HG03575 (cell line): ENCODE results near the gene APP.

Source experiments
- ATAC-seq: cut with Tn5 transposase; IDR thresholded peaks from one replicate; pipeline ENCODE4 v1.9.1; 2021; ENCODE audit not compliant: unreplicated experiment, insufficient number of reproducible peaks, low FRiP score; ENCODE audit errors: extremely low read depth

Gene APP

DNA sequence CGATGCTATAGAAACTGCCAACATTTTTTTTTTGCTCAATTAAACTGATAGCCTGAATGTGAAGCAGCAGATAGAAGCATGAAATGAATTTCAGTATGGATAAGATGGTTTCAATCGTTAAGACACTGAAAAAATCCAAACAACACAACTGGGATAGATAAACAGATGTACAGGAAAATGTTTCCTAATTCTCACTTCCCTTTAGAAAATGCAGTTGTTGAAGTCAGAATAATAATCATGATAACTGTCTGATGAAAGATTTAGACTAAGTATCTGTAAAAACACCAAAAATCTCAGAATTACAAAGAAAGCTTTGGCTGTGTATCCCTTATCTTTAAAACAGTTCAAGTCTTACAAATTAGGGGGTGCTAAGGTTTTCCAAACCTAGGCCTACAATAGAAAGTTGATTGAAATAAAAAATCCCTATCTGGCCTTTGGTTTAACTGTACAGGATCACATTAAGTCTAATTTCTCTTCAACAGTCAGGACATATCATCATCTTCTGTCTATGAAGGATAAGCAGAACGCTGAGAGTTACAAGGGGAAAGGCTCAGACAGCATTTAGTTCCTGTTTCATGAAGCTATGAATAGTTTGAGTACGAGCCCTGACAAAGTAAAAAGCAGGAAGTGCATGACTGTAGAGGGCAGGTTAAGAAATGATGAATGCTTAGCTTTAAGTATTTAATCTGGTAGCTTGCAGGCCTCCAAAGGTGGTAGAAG is 203.2 kb downstream of the APP start:
- ATAC-seq = peak; percentile 96

DNA sequence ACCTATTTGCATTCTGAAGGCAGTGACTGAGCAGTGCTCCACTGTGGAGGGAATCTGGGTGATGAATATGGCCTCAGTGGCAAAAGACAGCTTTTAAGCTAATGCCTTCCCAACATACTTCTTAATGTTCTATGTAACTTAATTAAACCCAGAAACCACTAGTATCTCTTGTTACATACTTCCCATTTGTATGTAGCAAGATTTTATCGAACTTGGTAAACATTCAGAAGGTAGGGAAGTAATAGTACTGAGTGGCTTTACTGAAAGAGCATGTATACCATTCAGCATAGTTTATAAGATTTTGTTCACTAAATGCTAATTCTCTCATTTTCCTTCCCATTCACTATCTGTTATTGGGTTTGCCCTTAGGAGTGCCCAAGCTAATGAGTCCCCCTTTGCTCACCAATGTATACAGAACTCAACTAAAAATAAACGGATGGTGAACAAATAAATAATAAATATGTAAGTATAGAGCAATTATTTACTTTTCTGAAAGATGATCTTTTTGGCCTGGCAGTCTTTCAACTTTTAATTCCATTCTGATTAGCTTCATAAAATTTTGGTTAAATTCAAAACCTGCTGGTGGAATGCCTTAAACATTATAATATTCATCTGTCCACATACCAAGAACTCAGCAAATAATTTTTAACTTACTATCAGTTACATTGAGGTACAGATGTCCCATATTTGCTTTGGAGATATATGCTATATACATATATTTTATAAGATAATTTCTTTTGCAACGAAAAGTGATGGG is 204.4 kb downstream of the APP start:
- no peak for ATAC-seq

DNA sequence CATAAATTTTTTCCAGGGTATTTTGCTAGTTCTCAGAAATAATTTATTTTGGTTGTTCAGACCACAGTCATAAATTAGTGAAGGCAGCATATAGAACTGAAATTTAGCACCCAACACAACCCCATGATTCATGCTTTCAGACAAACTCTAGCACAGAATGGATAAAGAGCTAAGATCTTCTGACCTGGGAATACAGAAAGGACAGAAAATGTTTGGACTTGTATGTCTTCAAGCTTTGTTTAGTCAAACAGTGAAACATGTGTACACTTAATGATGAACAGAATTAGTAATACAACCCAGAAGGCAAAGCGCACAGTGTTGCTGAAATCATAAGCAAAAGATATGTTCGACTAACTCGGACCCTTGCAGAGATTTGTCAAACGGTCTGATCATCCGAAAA is 205.6 kb downstream of the APP start:
- ATAC-seq = no peak

DNA sequence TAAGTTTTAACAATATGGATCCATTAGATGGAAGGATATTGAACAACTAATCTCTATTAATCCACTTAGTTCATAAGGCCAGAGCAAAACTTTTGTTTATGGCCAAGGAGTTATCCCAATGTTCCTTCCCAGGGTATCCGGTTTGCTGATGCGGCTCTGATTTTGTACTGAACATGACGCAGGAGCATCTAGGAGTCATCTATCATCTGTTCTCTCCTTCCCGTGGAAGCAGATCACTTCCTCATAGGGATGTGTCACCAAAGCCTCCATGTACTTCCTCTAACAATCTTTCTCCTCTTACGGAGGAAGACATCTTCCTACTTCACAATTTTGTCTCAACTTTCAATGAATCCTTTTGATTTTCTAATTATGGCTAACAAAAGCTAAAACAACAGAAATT is 206.6 kb downstream of the APP start:
- ATAC-seq = no peak

DNA sequence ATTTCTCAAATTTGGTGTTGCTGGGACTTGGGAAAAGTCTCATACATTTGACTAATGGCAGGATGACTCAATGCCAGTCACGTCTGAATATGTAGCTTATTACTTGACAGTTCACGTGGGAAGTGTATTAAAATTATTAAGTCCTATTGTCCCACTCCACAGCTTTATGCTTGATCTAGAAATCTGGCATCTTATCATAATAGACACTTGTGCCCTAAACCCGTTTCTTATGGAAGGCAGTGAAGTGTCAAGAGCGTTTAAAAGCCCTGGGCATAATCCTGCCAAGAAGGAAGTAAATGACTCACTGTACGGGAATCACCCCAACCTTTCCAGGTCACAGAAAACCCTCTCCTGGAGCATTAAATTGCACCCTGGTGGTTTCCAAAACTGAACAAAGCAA is 207.4 kb downstream of the APP start:
- ATAC-seq = no peak

DNA sequence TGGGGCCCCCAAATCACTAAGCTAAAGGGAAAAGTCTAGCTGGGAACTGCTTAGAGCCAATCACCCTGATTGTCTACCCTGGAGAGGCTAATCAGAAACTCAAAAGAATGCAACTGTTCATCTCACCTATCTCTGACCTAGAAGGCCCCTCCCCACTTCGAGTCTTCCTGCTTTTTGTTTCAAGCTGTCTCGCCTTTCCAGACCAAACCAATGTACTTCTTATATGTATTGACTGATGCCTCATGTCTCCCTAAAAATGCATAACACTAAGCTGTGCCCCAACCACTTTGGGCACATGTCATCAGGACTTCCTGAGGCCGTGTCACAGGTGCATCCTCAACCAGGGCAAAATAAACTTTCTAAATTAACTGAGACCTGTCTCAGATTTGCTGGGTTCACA is 209.5 kb downstream of the APP start:
- no peak for ATAC-seq

DNA sequence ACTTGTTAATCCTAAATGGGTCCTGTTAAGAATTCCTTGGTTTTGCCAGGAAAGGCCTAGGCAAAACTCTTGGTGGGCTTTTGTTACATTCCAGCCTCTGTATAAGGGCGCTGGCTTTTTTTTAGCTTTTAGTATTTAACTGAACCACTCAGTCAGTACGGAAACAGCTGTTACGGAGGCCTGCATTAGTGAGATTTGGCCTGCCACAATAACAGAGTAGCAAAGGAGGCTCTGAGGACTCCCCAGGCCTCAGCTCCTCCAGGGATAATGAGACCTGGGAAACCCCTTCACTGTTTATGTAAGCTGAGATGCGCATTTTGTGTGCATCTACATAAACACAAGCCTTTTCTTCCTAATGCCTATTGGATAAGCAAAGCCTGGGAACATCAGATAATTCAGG is 210.2 kb downstream of the APP start:
- ATAC-seq = no peak

DNA sequence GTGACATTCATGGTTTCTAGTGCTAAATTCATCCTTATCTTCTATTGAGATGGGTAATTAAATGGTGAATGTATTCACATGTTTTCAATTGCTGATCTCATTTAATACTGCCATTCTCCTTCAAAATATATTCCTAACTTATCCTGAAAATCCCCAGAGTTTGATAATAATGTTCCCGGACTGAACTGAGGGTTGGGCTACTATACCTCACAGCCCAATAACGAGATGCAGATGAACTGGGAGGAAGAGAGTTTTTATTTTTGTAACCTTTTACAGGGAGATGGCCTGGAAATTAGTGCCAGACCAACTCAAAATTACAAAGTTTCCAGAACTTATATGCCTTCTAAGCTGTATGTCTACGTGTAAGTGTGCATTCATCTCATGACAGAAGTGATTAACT is 210.8 kb downstream of the APP start:
- ATAC-seq = no peak

DNA sequence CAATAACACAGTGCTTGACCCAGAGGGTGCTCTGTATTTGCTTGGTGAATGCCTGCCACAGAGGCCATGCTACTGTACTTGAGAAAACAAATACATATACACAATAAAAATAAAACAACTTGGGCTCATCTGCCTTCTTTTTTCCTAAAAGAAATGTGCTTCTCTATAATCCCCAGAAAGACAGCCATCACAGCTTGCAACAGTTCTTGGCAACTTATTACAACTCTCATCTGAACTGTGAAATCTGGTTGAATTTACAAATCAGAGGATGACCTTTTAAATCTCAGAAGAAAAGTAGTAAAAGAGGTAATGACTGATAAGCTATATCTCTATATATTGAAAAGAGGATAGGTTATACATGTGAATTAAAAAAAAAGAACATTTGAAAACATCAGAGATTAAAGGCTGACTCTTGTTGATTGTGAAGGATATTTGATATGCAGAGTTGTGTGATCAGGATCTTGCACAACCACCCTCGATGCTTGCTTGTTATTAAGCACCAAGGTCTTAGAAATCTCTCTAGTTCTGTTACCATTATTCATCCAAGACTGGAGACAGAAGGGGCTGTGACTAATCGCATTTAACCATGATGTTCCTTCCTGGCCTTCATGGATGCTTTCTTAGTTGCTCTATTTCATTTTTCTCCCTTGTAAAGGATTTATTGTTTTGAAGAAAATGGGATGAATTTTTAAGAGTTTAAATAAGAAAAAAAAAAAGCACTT is 213.4 kb downstream of the APP start:
- no peak for ATAC-seq

DNA sequence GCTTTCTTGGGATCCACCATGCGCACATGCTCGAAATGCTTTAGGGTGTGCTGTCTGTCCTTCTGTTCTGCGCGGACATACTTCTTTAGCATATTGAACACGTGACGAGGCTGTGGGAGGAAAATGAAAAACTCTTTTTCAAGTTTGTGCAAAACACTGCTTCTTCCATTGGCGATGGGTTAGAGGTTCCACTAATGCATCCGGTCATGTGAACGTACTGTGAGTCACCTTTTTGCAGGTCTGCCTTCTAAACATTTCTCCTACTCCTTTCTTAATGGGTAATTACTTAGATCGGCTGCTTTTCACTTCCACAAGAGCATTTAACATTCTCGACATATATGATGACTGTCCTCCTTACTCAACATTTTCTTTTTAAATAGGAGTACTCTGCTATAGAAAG is 214.9 kb downstream of the APP start:
- no peak for ATAC-seq

DNA sequence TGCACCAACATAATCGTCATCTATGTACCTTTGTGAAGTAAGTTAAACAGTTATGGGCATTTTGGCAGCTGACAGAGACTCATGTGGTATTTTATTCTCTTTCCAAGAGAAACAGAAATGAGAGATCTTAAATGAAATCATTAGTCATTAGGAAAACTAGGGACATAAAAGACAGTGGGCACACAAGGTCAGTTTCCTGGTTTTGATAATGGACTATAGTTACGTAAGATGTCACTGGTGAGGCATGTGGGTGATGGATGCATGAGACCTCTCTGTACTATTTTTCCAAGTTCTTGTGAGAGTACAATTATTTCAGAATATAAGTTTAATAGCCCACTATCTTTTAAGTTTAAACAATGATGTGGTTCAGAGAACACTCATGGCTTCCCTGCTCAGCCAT is 216.9 kb downstream of the APP start:
- ATAC-seq = no peak

DNA sequence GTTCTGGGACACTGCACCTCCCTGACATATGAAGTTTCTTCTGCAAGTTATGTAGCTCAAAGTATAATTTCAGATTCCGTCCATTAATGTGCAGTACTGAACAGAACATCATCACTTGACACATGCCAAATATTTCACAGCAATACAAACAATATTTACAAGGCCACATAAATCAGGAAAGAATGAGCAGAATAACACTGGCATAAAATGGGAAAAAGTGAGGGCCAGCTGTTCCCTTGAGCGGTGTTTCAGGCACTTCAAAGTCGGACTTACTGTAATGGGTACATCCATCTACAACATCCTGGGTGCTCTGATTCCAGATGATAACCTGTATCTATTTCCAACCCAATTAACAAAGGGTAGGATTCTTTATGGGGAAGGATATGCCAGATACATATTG is 217.4 kb downstream of the APP start:
- ATAC-seq = no peak

DNA sequence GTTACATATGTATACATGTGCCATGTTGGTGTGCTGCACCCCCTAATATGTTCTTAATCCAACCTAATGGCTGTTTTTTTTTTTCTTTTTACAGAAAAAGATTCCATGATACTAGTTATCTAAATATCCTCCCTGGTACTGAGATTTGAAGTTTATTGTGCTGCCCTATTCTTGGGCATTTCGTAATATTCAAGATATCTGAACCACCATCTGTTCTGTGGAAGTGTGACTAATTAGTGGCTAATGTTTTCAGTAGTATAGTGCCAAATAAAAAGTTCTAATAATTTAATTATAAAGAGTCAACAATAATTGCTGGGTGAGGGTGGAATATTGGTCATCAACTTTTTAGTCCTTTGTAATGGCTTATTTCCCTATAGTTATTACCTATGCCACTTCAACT is 218.3 kb downstream of the APP start:
- no peak for ATAC-seq

DNA sequence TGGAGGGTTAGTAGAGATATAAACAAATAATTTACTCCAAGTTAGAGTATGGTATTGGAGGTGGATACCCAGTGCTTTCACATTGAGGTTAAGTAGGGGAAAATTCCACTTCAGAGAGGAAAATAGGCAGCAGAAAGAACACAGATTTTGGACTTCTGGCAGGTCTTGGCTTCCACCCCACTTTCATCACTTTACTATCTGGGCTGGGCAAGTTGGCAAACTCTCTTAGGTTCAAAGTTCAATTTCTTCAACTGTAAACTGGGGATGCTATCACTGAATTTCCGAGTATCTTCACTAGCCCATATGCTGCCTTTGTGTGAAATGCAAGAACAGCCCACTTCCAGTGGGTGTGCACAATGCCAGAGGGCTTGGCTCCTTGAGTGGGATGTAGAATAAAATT is 220.9 kb downstream of the APP start:
- ATAC-seq = no peak

DNA sequence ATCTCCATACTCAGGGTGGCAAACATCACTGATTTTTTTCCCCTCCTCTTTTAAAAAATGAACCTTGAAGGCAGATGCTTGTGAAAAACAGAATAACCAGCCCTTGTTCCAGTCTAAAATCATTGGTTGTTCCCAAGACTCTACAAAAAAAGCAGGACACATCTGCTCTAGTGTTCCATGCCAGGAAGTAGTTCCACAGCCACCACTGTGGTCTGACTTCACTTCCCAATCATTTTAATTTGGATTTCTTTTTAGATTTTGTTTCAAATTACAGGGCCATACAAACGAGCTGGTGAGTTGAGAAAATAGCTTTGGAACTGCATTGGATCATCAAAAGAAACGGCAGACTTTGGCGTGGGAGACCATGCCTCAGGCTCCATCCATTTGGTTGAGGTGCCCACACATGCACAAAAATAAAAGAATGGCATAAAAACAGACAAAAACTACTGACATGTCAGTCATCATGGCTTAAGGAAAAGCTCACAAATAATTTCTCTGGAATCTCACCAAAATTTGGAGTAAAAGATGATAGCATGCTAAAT is 225.8 kb downstream of the APP start:
- no peak for ATAC-seq

DNA sequence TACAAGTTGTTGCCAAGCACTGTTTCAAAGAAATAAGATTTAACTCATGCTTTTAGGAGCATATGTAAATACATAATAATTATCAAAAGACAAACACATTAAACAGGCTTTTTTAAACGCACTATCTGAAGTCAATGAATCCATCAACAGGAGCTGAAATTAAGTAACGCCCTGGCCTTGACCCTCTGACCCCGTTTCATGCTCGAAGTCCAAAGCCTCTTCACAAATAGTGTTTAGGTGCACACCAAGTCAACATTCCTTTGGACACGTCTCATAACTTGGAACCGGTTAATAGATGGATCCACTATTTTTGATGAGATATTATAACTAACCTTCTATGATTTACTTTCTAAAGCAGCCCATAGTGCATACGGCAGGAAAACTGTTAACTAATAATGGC is 226.5 kb downstream of the APP start:
- no peak for ATAC-seq

DNA sequence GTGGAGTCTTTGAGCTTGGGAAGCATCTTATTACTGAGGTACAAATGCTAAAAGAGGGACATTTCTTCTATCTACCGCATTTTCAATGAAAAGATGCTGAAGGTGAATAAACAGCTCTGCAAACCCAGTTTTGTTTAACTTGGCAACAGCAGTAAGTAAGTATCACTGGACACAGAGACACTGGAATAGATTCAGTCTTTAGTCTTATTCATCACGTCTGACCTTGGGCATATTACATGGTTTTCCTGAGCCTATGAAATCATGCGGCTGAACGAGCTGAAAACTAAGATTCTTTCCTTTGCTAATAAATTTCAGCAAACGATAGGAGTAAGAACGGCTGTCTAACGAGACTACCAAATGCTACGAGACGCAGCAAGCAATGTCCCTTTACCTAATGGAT is 228.4 kb downstream of the APP start:
- no peak for ATAC-seq

DNA sequence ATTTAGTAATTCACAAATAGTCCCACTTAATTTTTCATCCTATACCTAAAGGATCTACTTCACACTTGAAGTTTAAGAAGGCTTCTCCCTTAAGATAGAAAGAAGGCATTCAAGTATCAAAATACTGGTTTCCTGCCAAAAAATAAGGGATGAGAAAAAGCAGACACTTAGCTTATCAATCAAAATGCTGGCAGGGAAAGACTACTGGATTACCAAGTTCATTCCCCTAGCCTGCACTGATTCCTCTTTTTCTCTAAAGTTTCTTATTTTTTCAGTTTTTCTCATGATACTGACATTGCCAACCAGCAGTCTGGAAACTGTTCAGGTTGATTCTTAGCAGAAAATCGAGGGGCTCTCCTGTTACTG is 231.2 kb downstream of the APP start:
- ATAC-seq = no peak

DNA sequence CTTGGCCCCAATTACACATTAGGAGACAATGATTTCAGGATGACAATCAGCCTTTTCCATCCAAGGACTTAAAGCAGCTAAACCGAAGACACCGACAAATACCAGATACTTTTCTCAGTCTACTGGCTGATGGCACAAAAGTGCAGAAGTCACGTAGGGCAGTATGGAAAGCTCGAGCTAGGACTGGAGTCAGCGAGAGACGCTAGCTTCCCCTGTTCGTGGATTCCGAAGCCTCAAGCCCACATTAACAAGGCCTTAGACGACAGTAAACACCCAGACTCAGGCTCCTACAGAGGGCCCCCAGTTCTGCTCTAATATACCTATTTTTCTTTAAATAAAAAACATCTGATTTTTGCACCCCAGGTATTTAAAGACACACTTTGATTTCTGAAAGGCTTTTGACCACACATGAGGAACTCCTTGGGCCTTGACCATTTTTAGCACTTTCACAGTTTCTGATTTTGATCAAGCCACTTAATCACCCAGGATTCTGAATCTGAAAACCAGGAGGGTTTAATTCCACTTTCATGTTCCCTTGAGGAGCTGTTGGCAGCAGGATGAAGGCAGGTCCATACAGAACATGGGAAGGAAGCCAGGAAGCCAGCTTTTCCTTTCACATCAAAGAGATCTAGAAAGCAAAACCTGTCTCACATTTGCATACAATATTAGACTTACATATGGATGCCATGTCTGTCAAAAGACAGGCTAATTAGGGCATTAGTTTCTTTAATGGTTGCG is 231.7 kb downstream of the APP start:
- ATAC-seq = no peak
